Upper lobe of left lung (tissue), 6 donors: Measurements from ENCODE around the gene STX1B. TPM values are rescaled to one million over a fixed set of nuclear protein-coding genes. Genes with fewer than 3 reads are reported as not detected.

ENCODE experiments used
- ATAC-seq, 2 donors: fragments of 200-7000 bp; cut with Tn5 transposase; one replicate each; pipeline ENCODE4 v1.9.1; 2022; ENCODE audit warnings: mild to moderate bottlenecking in 2 of 2, moderate library complexity in 2 of 2; ENCODE audit not compliant: low FRiP score in 2 of 2
- DNase-seq, 2 donors: peaks; one replicate each; pipeline ENCODE4 v3.0.0-alpha.2; 2019 to 2020
- H3K27ac ChIP-seq, 4 donors: fragments of 200-600 bp; sonication (generic); one replicate each; pipeline ENCODE4 v1.5.1; 2016 to 2019
- H3K27me3 ChIP-seq, 4 donors: fragments of 200-600 bp; sonication (generic); one replicate each; pipeline ENCODE4 v1.5.1; 2017 to 2019
- H3K36me3 ChIP-seq, 4 donors: fragments of 200-600 bp; sonication (generic); one replicate each; pipeline ENCODE4 v1.5.1; 2016 to 2019
- H3K4me1 ChIP-seq, 4 donors: fragments of 200-600 bp; sonication (generic); one replicate each; pipeline ENCODE4 v1.5.1; 2018 to 2019
- H3K4me3 ChIP-seq, 4 donors: fragments of 200-600 bp; sonication (generic); one replicate each; pipeline ENCODE4 v1.5.1; 2017 to 2019; ENCODE audit warnings: mild to moderate bottlenecking in 2 of 4, moderate library complexity in 1 of 4
- H3K9me3 ChIP-seq, 4 donors: fragments of 200-600 bp; sonication (generic); one replicate each; pipeline ENCODE4 v1.5.1; 2018 to 2019
- EP300 ChIP-seq, 4 donors: sonication (generic); formaldehyde crosslinking; IDR thresholded peaks; one replicate each; pipeline ENCODE4 v1.5.1; 2017; ENCODE audit warnings: antibody characterized with exemption in 4 of 4, control low read depth in 2 of 4
- POLR2A ChIP-seq, 4 donors: fragments of 450-650 bp; IDR thresholded peaks; one replicate each; pipeline ENCODE4 v1.5.1; 2016 to 2017; ENCODE audit warnings: antibody characterized with exemption in 4 of 4, mild to moderate bottlenecking in 2 of 4
- POLR2AphosphoS5 ChIP-seq, 2 donors: sonication (generic); formaldehyde crosslinking; IDR thresholded peaks; one replicate each; pipeline ENCODE4 v1.5.1; 2017; ENCODE audit warnings: antibody characterized with exemption in 2 of 2
- WGBS, 2 donors: methylation state at CpG; one replicate each; pipeline ENCODE4 v1.1.5; 2017 to 2018; 5-methylcytosine and 5-hydroxymethylcytosine counted together
- total RNA-seq, 6 donors: library from RNA; depleted of rRNA in 4 of 6; stranded (reverse); fragments of >200 nt in 4 of 6; gene quantifications; one replicate each; pipeline versions ENCODE4 v1.1.0 to v1.2.1, GENCODE V29; 2016 to 2021
- TF ChIP-seq, protein P1 (sequence below), 6 experiments: fragments of 450-650 bp in 4 of 6; fragments of 200-600 bp in 2 of 6; sonication (generic) in 2 of 6; IDR thresholded peaks; one replicate each; pipeline ENCODE4 v1.5.1; 2016 to 2019; ENCODE audit warnings: antibody characterized with exemption in 6 of 6
- donor health status: DM: no; HTN: no; CAD: no; lungs with moderate emphysema.
- donor health status: DM: no; HTN: yes; CAD: no; lungs with severe emphysema.

The STX1B gene
- total RNA-seq, 6 donors from 2014 or later = 0.30 to 2.1 (median 0.51) TPM

- no peak overlapping the region for H3K4me3 ChIP-seq
- no peak for DNase-seq
- H3K27me3 ChIP-seq = no peaks in the 10 kb centered on the region
- H3K36me3 ChIP-seq = no peaks in the 10 kb centered on the region
- H3K4me1 ChIP-seq = peaks cover 3 to 7% (median 6%) of the 10 kb centered on the region in 4 donors
- 71 to 78% methylated on average over 1 to 10 of the region's 10 CpGs for WGBS, 2 donors
- TF ChIP-seq EP300 (IDR thresholded peaks at IDR 0.05) (no peak), POLR2AphosphoS5 (IDR thresholded peaks at IDR 0.05) (no peak), POLR2A (IDR thresholded peaks at IDR 0.05) (no peak)
- TF ChIP-seq, protein P1, sequence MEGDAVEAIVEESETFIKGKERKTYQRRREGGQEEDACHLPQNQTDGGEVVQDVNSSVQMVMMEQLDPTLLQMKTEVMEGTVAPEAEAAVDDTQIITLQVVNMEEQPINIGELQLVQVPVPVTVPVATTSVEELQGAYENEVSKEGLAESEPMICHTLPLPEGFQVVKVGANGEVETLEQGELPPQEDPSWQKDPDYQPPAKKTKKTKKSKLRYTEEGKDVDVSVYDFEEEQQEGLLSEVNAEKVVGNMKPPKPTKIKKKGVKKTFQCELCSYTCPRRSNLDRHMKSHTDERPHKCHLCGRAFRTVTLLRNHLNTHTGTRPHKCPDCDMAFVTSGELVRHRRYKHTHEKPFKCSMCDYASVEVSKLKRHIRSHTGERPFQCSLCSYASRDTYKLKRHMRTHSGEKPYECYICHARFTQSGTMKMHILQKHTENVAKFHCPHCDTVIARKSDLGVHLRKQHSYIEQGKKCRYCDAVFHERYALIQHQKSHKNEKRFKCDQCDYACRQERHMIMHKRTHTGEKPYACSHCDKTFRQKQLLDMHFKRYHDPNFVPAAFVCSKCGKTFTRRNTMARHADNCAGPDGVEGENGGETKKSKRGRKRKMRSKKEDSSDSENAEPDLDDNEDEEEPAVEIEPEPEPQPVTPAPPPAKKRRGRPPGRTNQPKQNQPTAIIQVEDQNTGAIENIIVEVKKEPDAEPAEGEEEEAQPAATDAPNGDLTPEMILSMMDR (IDR thresholded peaks at IDR 0.05) = no peak
- no peaks in the 10 kb centered on the region for H3K9me3 ChIP-seq
- H3K27ac ChIP-seq = no peak overlapping the region
- no peak for ATAC-seq
These were observed 8.2 kb downstream of the STX1B start for GRCh38 chr16:31002250-31002700.

- H3K27me3 ChIP-seq = no peaks in the 10 kb centered on the region
- H3K36me3 ChIP-seq = no peaks in the 10 kb centered on the region
- H3K27ac ChIP-seq = no peak overlapping the region
- WGBS, 2 donors = 64 to 67% methylated on average over 15 to 16 of the region's 16 CpGs
- H3K4me1 ChIP-seq = peaks cover 9 to 13% (median 12%) of the 10 kb centered on the region in 4 donors
- no peak overlapping the region for H3K4me3 ChIP-seq
- ATAC-seq (no peak), DNase-seq (no peak)
- no peaks in the 10 kb centered on the region for H3K9me3 ChIP-seq
- TF ChIP-seq, protein P1 (IDR thresholded peaks at IDR 0.05) = no peak
- TF ChIP-seq EP300 (IDR thresholded peaks at IDR 0.05) = no peak
- no peak for TF ChIP-seq POLR2A (IDR thresholded peaks at IDR 0.05)
- no peak for TF ChIP-seq POLR2AphosphoS5 (IDR thresholded peaks at IDR 0.05)
These were observed 8.8 kb downstream of the STX1B start for GRCh38 chr16:31001507-31002249.

DNA sequence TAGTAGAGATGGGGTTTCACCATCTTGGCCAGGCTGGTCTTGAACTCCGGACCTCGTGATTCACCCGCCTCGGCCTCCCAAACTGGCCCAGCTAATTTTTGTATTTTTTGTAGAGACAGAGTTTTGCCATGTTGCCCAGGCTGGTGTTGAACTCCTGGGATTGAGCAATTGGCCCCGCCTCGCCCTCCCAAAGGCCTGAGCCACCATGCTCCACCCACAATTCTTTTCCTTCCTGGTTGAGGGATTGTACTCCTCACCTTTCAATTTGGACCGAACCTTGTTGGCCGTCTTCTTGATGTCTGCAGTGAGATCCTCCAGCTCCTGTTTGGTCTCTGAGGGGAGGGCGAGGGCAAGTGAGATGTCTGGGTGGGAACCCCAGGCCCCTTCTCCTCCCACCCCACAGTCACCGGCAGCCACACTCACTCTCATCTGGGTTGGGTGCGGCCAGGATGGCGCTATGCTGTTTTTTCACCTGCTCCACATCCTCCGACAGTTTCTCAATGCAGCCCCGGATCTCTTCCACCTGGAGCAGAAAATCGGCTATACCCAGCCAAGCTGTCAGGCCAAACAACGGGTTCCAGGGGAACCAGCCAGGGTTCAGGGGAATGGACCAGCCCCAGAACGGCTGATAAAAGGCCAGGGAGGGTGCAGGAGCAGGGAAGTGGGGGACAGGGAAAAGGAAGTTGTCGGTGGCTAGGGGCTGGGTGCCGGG lies 9.6 kb downstream of the STX1B start:
- Histone ChIP-seq H3K9me3 (no peaks in the 10 kb centered on the region), H3K4me3 (no peak overlapping the region), H3K4me1 (peaks cover 14 to 17% (median 15%) of the 10 kb centered on the region in 4 donors), H3K27ac (no peak overlapping the region), H3K27me3 (no peaks in the 10 kb centered on the region), H3K36me3 (no peaks in the 10 kb centered on the region)
- TF ChIP-seq POLR2AphosphoS5 (IDR thresholded peaks at IDR 0.05) = no peak
- TF ChIP-seq EP300 (IDR thresholded peaks at IDR 0.05) = no peak
- no peak for TF ChIP-seq POLR2A (IDR thresholded peaks at IDR 0.05)
- TF ChIP-seq, protein P1 (IDR thresholded peaks at IDR 0.05) = no peak
- WGBS, 2 donors = 77 to 86% methylated on average over 19 of the region's 19 CpGs
- DNase-seq (no peak), ATAC-seq (no peak)

GRCh38 chr16:30998852-30999761 lies 11.3 kb downstream of the STX1B start:
- DNase-seq = no peak
- TF ChIP-seq, protein P1 (IDR thresholded peaks at IDR 0.05) = no peak
- TF ChIP-seq POLR2A (IDR thresholded peaks at IDR 0.05) (no peak), EP300 (IDR thresholded peaks at IDR 0.05) (no peak), POLR2AphosphoS5 (IDR thresholded peaks at IDR 0.05) (no peak)
- H3K36me3 ChIP-seq = no peaks in the 10 kb centered on the region
- ATAC-seq = no peak
- H3K4me1 ChIP-seq = peaks cover 14 to 17% (median 15%) of the 10 kb centered on the region in 4 donors
- H3K4me3 ChIP-seq = no peak overlapping the region
- H3K9me3 ChIP-seq = no peaks in the 10 kb centered on the region
- WGBS, 2 donors = 70 to 72% methylated on average over 6 of the region's 6 CpGs
- H3K27ac ChIP-seq = no peak overlapping the region
- no peaks in the 10 kb centered on the region for H3K27me3 ChIP-seq
